Glomerular visceral epithelial cell (primary cell): ENCODE measurements around the gene COL4A5.

ENCODE experiments used
- DNase-seq: peaks from one replicate; pipeline ENCODE4 v3.0.0-alpha.2; 2016; ENCODE audit errors: extremely low spot score

Gene COL4A5

GRCh38 chrX:108641589-108642272 lies 202.1 kb downstream of the COL4A5 start:
- DNase-seq, result no peak

- DNase-seq, result no peak
These were observed 202.6 kb downstream of the COL4A5 start for GRCh38 chrX:108642273-108642628.

GRCh38 chrX:108664701-108665100 lies 225.1 kb downstream of the COL4A5 start:
- no peak for DNase-seq

- DNase-seq, result no peak
These were observed 226.5 kb downstream of the COL4A5 start for GRCh38 chrX:108666101-108666500.

- DNase-seq, result no peak
These were observed 231.9 kb downstream of the COL4A5 start for GRCh38 chrX:108671526-108671925.

GRCh38 chrX:108696690-108697089 lies 257.1 kb downstream of the COL4A5 start:
- no peak for DNase-seq

- DNase-seq, result peak; percentile 7
These were observed 259.7 kb downstream of the COL4A5 start for GRCh38 chrX:108699368-108699767.

GRCh38 chrX:108701633-108702032 lies 262.0 kb downstream of the COL4A5 start:
- DNase-seq, result no peak

GRCh38 chrX:108702530-108702929 lies 262.9 kb downstream of the COL4A5 start:
- no peak for DNase-seq

- DNase-seq, result no peak
These were observed 265.2 kb downstream of the COL4A5 start for GRCh38 chrX:108704839-108705238.

GRCh38 chrX:108712886-108713285 lies 273.2 kb downstream of the COL4A5 start:
- DNase-seq, result no peak

GRCh38 chrX:108722561-108722960 lies 282.9 kb downstream of the COL4A5 start:
- no peak for DNase-seq

GRCh38 chrX:108726748-108727147 lies 287.1 kb downstream of the COL4A5 start:
- no peak for DNase-seq

- no peak for DNase-seq
These were observed 291.5 kb downstream of the COL4A5 start for GRCh38 chrX:108731153-108731552.

GRCh38 chrX:108732630-108733321 lies 293.1 kb downstream of the COL4A5 start:
- DNase-seq, result peak; percentile 0

GRCh38 chrX:108734426-108734825 lies 294.8 kb downstream of the COL4A5 start:
- DNase-seq, result no peak

GRCh38 chrX:108735091-108735678 lies 295.5 kb downstream of the COL4A5 start:
- DNase-seq, result peak; percentile 0

- DNase-seq, result peak; percentile 0
These were observed 296.3 kb downstream of the COL4A5 start for GRCh38 chrX:108735679-108736508.

GRCh38 chrX:108736509-108737479 lies 297.2 kb downstream of the COL4A5 start, which contains the start of gene IRS4:
IRS4 (minus strand) TSS chrX:108736563.
- peak; percentile 1 for DNase-seq

GRCh38 chrX:108737754-108738153 lies 298.1 kb downstream of the COL4A5 start:
- DNase-seq, result no peak

- DNase-seq, result no peak
These were observed 300.7 kb downstream of the COL4A5 start for GRCh38 chrX:108740299-108740774.
